Cardiac muscle cell (in vitro differentiated cells and primary cell): Measurements from ENCODE around the gene BARX1. TPM values are rescaled to one million over a fixed set of nuclear protein-coding genes. Genes with fewer than 3 reads are reported as not detected.

ENCODE experiments used
- DNase-seq, 2 donors: peaks; one replicate each; pipeline versions ENCODE4 v3.0.0 to v3.0.0-alpha.2; 2010 to 2017; ENCODE audit warnings: low read depth in 1 of 2, low spot score in 1 of 2
- H3K27ac ChIP-seq: fragments of 200-600 bp; sonication (generic); 2 replicates; pipeline ENCODE4 v1.5.1; 2016
- H3K27me3 ChIP-seq: fragments of 200-600 bp; sonication (generic); 2 replicates; pipeline ENCODE4 v1.6.0; 2016; ENCODE audit warnings: control low read depth
- H3K36me3 ChIP-seq: fragments of 200-600 bp; sonication (generic); 2 replicates; pipeline ENCODE4 v1.5.1; 2016; ENCODE audit warnings: control low read depth
- H3K4me1 ChIP-seq: fragments of 200-600 bp; sonication (generic); 2 replicates; pipeline ENCODE4 v1.8.1; 2017; ENCODE audit warnings: low read depth, mild to moderate bottlenecking, mixed run types
- H3K4me3 ChIP-seq: fragments of 200-600 bp; sonication (generic); 2 replicates; pipeline ENCODE4 v1.5.1; 2016; ENCODE audit warnings: mild to moderate bottlenecking
- H3K9me3 ChIP-seq: fragments of 200-600 bp; sonication (generic); 2 replicates; pipeline ENCODE4 v1.5.1; 2017; ENCODE audit warnings: low read depth, mild to moderate bottlenecking, control low read depth
- CTCF ChIP-seq: IDR thresholded peaks from 2 replicates; pipeline ENCODE4 v1.5.1; 2012; ENCODE audit warnings: low read depth, mild to moderate bottlenecking, low read length
- polyA plus RNA-seq: library from polyadenylated mRNA; unstranded; fragments of >200 nt; fragmentation: Nextera tagmentation; extraction: Ambion mirVana; gene quantifications from 2 replicates; pipeline ENCODE4 v1.2.1, GENCODE V29; 2016
- total RNA-seq: library from RNA; depleted of rRNA; stranded (reverse); fragments of >200 nt; gene quantifications from 2 replicates; pipeline ENCODE4 v1.2.3, GENCODE V29; 2016

Gene BARX1
- total and polyA plus RNA-seq, 2 experiments from 2014 or later = 0.17 to 0.24 TPM

- H3K4me3 ChIP-seq = no peak overlapping the region
- H3K9me3 ChIP-seq = no peaks in the 10 kb centered on the region
- peak in 1 of 2 donors; percentile 71 for DNase-seq
- H3K27ac ChIP-seq = no peak overlapping the region
- peaks cover 8% of the 10 kb centered on the region for H3K4me1 ChIP-seq
- peaks cover 6% of the 10 kb centered on the region for H3K27me3 ChIP-seq
- H3K36me3 ChIP-seq = no peaks in the 10 kb centered on the region
- no peak for TF ChIP-seq CTCF
Measured at GRCh38 chr9:93911801-93912554, 43.2 kb downstream of the BARX1 start.

- no peak for TF ChIP-seq CTCF
- Histone ChIP-seq H3K27me3 (peaks cover 6% of the 10 kb centered on the region), H3K4me3 (no peak overlapping the region), H3K36me3 (no peaks in the 10 kb centered on the region), H3K9me3 (no peaks in the 10 kb centered on the region), H3K4me1 (peaks cover 8% of the 10 kb centered on the region), H3K27ac (no peak overlapping the region)
- DNase-seq = no peak
Measured at GRCh38 chr9:93911136-93911745, 43.9 kb downstream of the BARX1 start.

GRCh38 chr9:93910598-93910997 lies 44.6 kb downstream of the BARX1 start:
- Histone ChIP-seq H3K36me3 (no peaks in the 10 kb centered on the region), H3K27ac (no peak overlapping the region), H3K9me3 (no peaks in the 10 kb centered on the region), H3K4me3 (no peak overlapping the region), H3K27me3 (peaks cover 6% of the 10 kb centered on the region), H3K4me1 (peaks cover 8% of the 10 kb centered on the region)
- no peak for TF ChIP-seq CTCF
- DNase-seq = no peak

GRCh38 chr9:93910196-93910595 lies 45.0 kb downstream of the BARX1 start:
- no peak for TF ChIP-seq CTCF
- Histone ChIP-seq H3K9me3 (no peaks in the 10 kb centered on the region), H3K4me1 (peaks cover 8% of the 10 kb centered on the region), H3K27me3 (peaks cover 6% of the 10 kb centered on the region), H3K36me3 (no peaks in the 10 kb centered on the region), H3K4me3 (no peak overlapping the region), H3K27ac (no peak overlapping the region)
- no peak for DNase-seq

- Histone ChIP-seq H3K9me3 (no peaks in the 10 kb centered on the region), H3K27ac (no peak overlapping the region), H3K4me3 (no peak overlapping the region), H3K36me3 (no peaks in the 10 kb centered on the region), H3K27me3 (peaks cover 6% of the 10 kb centered on the region), H3K4me1 (peaks cover 8% of the 10 kb centered on the region)
- no peak for DNase-seq
- TF ChIP-seq CTCF = no peak
Measured at GRCh38 chr9:93909242-93909616, 45.9 kb downstream of the BARX1 start.
